AG08395 (cell line): ENCODE data around the gene HCFC1R1.
"Not testable (repeated sequence)": the region's sequence is repeated elsewhere in the genome, so short reads cannot be mapped to it uniquely, and the experiment has no call there.

Source experiments
- DNase-seq: peaks from one replicate; pipeline ENCODE4 v3.0.0; 2012; ENCODE audit warnings: mixed read lengths, low spot score

Gene HCFC1R1

GRCh38 chr16:3023669-3024478 lies at the start of gene HCFC1R1, which contains the start of gene THOC6:
TSS of gene HCFC1R1 (minus strand) at chr16:3023942. CDS start at chr16:3023941, 1 bp downstream.
TSS of gene THOC6 (plus strand) at chr16:3024035. CDS start at chr16:3024327, 292 bp downstream.
- peak; percentile 79 for DNase-seq

- no peak for DNase-seq
These were observed 49.7 kb upstream of the HCFC1R1 start for GRCh38 chr16:3073448-3073847.

GRCh38 chr16:3072576-3073263 lies 49.0 kb upstream of the HCFC1R1 start:
- DNase-seq: not testable (repeated sequence)

- DNase-seq: not testable (repeated sequence)
These were observed 48.4 kb upstream of the HCFC1R1 start for GRCh38 chr16:3072148-3072547.

- no peak for DNase-seq
These were observed 47.9 kb upstream of the HCFC1R1 start for GRCh38 chr16:3071655-3072054.

- no peak for DNase-seq
These were observed 46.9 kb upstream of the HCFC1R1 start for GRCh38 chr16:3070608-3071111.

GRCh38 chr16:3069146-3069545 lies 45.4 kb upstream of the HCFC1R1 start:
- not testable (repeated sequence) for DNase-seq

- DNase-seq: no peak
These were observed 44.7 kb upstream of the HCFC1R1 start for GRCh38 chr16:3068487-3068886.

- no peak for DNase-seq
These were observed 42.7 kb upstream of the HCFC1R1 start for GRCh38 chr16:3066440-3066748.

GRCh38 chr16:3065742-3066439 lies 42.1 kb upstream of the HCFC1R1 start:
- no peak for DNase-seq

- DNase-seq: peak; percentile 86
These were observed 41.5 kb upstream of the HCFC1R1 start, which contains the start of gene IL32 for GRCh38 chr16:3065069-3065741. TSS of gene IL32 (plus strand) at chr16:3065640. CDS start at chr16:3065812, 172 bp downstream.

- DNase-seq: no peak
These were observed 40.1 kb upstream of the HCFC1R1 start for GRCh38 chr16:3063625-3064386.

GRCh38 chr16:3062553-3062952 lies 38.8 kb upstream of the HCFC1R1 start:
- DNase-seq: no peak

- DNase-seq: no peak
These were observed 36.8 kb upstream of the HCFC1R1 start for GRCh38 chr16:3060339-3061127.

GRCh38 chr16:3059723-3060242 lies 36.0 kb upstream of the HCFC1R1 start:
- no peak for DNase-seq

- peak; percentile 96 for DNase-seq
These were observed 35.4 kb upstream of the HCFC1R1 start for GRCh38 chr16:3059041-3059722.

- DNase-seq: no peak
These were observed 34.6 kb upstream of the HCFC1R1 start for GRCh38 chr16:3058139-3059030.
